Stimulated activated CD4-positive, alpha-beta T cell treated with anti-CD3 and anti-CD28 coated beads, Interleukin-1b, Interleukin-23, amount 100 ng/mL, for 1 hour (primary cell): Measurements from ENCODE around the gene TMEM98.
"Not testable (repeated sequence)": the region's sequence is repeated elsewhere in the genome, so short reads cannot be mapped to it uniquely, and the experiment has no call there.

Experiments used
- DNase-seq, 2 donors: peaks; one replicate each; pipeline ENCODE4 v3.0.0-alpha.2; 2020; ENCODE audit warnings: low read depth in 2 of 2

The TMEM98 gene

GRCh38 chr17:32981611-32982010, 53.7 kb downstream of the TMEM98 start:
- not testable (repeated sequence) for DNase-seq

- no peak for DNase-seq
Observed at GRCh38 chr17:32985050-32985756, 57.2 kb downstream of the TMEM98 start.

- DNase-seq: not testable (repeated sequence)
Observed at GRCh38 chr17:32987453-32987805, 59.5 kb downstream of the TMEM98 start.

GRCh38 chr17:32987868-32988267, 59.9 kb downstream of the TMEM98 start:
- DNase-seq: not testable (repeated sequence)

GRCh38 chr17:32988481-32989101, 60.6 kb downstream of the TMEM98 start:
- no peak for DNase-seq

- no peak for DNase-seq
Observed at GRCh38 chr17:32992321-32993033, 64.5 kb downstream of the TMEM98 start.

GRCh38 chr17:32993977-32994376, 66.0 kb downstream of the TMEM98 start:
- no peak for DNase-seq
